ENCODE results near the gene FCER2.

The FCER2 gene

DNA sequence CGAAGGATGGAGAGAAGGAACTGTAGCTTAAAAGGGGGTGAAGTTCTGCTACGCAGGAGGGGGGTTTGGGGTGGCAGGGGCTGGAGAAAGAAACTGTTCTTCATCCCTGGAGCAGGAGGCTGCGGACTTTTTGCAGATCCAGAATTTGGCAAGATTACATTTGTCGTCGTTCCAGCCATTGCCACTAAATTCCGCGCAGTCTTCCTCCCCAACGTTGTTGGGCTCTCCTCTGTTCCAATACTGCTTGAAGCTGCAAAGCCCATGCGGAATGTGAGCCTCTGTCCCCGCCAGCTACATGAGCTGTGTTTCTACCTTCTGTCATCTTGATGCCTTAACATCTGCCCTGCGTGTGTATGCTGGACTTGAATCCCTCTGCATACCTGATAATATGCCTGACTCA, 41.1 kb upstream of the FCER2 start:
- Histone ChIP-seq H3K36me3 (ENCODE audit: control insufficient read depth, insufficient read depth, low read length) (no peaks in the 10 kb centered on the region), H3K4me1 (ENCODE audit: control insufficient read depth, insufficient read depth, low read length) (peaks cover 3% of the 10 kb centered on the region; the same call in 1 of the 2 replicates), H3K27me3 (ENCODE audit: control insufficient read depth, insufficient read depth, low read length) (no peaks in the 10 kb centered on the region), H3K4me3 (ENCODE audit: low read length) (no peak overlapping the region), H3K9me3 (ENCODE audit: control insufficient read depth, insufficient read depth, low read length) (no peaks in the 10 kb centered on the region), H3K27ac (ENCODE audit: low read length) (no peak overlapping the region)
- no CpG with 5 or more reads among the region's 11 CpGs for WGBS (ENCODE audit: insufficient coverage, insufficient read length)
- DNase-seq (ENCODE audit: low read depth, low spot score): no peak

DNA sequence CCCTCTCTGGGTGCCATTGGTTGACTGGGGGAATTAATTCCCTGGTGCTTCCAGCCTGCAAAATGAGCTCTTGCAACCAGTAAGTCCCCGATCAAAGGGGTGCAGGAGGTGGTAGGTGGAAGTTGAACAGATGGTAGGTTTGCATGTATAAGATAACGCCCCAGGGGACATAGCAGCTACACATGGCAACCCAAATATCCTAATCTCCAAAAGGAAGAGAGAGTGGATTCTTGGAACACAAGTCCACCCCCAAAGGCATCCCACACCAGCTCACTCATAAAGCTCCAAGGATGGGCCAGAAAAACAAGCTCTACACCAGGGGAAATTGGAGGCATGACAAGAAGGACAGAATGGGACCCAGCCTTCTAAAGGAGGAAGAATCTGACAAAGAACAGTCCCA, 40.6 kb upstream of the FCER2 start:
- Histone ChIP-seq H3K36me3 (ENCODE audit: control insufficient read depth, insufficient read depth, low read length) (no peaks in the 10 kb centered on the region), H3K27ac (ENCODE audit: low read length) (no peak overlapping the region), H3K9me3 (ENCODE audit: control insufficient read depth, insufficient read depth, low read length) (no peaks in the 10 kb centered on the region), H3K4me1 (ENCODE audit: control insufficient read depth, insufficient read depth, low read length) (peaks cover 3% of the 10 kb centered on the region; the same call in 1 of the 2 replicates), H3K4me3 (ENCODE audit: low read length) (no peak overlapping the region), H3K27me3 (ENCODE audit: control insufficient read depth, insufficient read depth, low read length) (no peaks in the 10 kb centered on the region)
- no peak for DNase-seq (ENCODE audit: low read depth, low spot score)
- WGBS (ENCODE audit: insufficient coverage, insufficient read length): no CpG with 5 or more reads among the region's 2 CpGs

DNA sequence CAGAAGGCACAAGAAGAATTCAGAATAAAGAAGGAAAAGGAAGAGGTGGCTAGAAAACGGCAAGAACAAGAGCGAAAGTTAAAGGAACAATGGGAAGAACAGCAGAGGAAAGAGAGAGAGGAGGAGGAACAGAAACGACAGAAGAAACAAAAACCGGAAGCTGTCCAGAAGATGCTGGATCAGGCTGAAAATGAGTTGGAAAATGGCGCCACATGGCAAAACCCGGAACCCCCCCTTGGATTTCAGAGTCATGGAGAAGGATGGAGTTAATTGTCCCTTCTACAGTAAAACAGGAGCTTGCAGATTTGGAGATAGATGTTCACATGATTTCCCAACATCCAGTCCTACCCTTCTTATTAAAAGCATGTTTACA, 38.7 kb upstream of the FCER2 start:
- no CpG with 5 or more reads among the region's 6 CpGs for WGBS (ENCODE audit: insufficient coverage, insufficient read length)
- Histone ChIP-seq H3K4me3 (ENCODE audit: low read length) (no peak overlapping the region), H3K27me3 (ENCODE audit: control insufficient read depth, insufficient read depth, low read length) (no peaks in the 10 kb centered on the region), H3K27ac (ENCODE audit: low read length) (no peak overlapping the region), H3K4me1 (ENCODE audit: control insufficient read depth, insufficient read depth, low read length) (no peaks in the 10 kb centered on the region), H3K9me3 (ENCODE audit: control insufficient read depth, insufficient read depth, low read length) (no peaks in the 10 kb centered on the region), H3K36me3 (ENCODE audit: control insufficient read depth, insufficient read depth, low read length) (no peaks in the 10 kb centered on the region)
- DNase-seq (ENCODE audit: low read depth, low spot score): no peak

DNA sequence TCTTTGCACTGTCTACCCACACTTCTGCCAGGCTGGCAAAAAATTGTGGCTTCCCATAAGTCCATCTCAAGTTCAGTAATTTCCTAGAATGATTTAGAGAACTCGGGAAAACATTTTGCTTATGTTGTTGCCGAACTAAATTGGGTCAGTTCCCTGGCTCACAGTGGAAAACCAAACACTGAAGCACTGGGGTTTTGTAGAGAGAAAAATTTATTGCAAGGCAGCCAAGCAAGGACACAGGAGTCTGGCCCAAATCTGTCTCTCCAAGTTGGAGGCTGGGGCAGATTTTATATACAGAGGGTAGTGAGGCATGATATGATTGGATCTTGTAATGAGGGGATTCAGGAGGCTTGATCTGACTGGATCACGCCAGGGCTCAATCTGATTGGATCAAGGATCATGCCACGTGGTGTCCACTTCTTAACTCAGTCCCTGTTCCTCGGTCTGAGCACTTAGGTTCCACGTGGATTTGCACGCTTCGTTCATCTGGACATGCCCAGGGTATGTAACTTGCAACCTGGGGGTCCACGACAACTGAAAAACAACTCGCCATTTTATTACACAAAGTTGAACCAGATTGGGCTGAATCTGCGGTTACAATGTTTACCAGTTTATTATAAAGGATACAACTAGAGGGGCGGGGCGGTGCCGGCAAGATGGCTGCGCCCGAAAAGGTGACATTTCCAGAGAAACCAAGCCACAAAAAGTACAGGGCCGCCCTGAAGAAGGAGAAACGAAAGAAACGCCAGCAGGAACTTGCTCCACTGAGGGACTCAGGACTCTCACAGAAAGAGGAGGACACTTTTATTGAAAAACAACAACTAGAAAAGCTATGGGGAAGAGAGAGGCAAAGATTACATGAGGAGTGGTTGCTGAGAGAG, 38.1 kb upstream of the FCER2 start:
- no peaks in the 10 kb centered on the region for H3K27me3 ChIP-seq (ENCODE audit: control insufficient read depth, insufficient read depth, low read length)
- H3K36me3 ChIP-seq (ENCODE audit: control insufficient read depth, insufficient read depth, low read length): no peaks in the 10 kb centered on the region
- no peaks in the 10 kb centered on the region for H3K4me1 ChIP-seq (ENCODE audit: control insufficient read depth, insufficient read depth, low read length)
- no peaks in the 10 kb centered on the region for H3K9me3 ChIP-seq (ENCODE audit: control insufficient read depth, insufficient read depth, low read length)
- DNase-seq (ENCODE audit: low read depth, low spot score): no peak
- H3K4me3 ChIP-seq (ENCODE audit: low read length): no peak overlapping the region
- WGBS (ENCODE audit: insufficient coverage, insufficient read length): no CpG with 5 or more reads among the region's 19 CpGs
- H3K27ac ChIP-seq (ENCODE audit: low read length): no peak overlapping the region

DNA sequence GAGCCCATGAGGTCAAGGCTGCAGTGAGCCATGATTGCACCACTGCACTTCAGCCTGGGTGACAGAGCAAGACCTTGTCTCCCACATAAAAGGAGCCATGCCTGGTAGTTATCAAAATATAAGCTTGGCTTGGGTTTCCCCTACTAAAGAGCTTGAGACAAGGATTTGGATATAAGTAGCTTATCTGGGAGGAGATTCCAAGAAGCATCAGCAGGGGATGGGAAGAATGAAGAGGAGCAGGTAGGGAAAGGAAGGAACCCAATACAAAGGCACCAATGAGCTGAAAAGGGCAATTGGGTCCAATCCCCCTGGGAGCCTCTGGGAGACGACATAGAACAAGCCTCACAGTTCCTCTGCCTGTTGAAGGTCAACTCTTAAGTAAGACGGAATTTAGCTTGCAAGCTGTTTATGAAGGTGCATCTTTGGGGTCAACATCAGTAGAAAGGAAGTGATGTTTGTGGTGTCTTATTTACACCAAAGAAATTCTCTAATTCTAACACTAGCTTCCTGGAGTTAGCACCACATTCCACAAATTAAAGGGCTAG, 37.4 kb upstream of the FCER2 start:
- Histone ChIP-seq H3K4me3 (ENCODE audit: low read length) (no peak overlapping the region), H3K27me3 (ENCODE audit: control insufficient read depth, insufficient read depth, low read length) (no peaks in the 10 kb centered on the region), H3K9me3 (ENCODE audit: control insufficient read depth, insufficient read depth, low read length) (no peaks in the 10 kb centered on the region), H3K4me1 (ENCODE audit: control insufficient read depth, insufficient read depth, low read length) (no peaks in the 10 kb centered on the region), H3K27ac (ENCODE audit: low read length) (no peak overlapping the region), H3K36me3 (ENCODE audit: control insufficient read depth, insufficient read depth, low read length) (no peaks in the 10 kb centered on the region)
- no CpG with 5 or more reads among the region's 2 CpGs for WGBS (ENCODE audit: insufficient coverage, insufficient read length)
- DNase-seq (ENCODE audit: low read depth, low spot score): no peak

GRCh38 chr19:7738023-7738422, 36.1 kb upstream of the FCER2 start:
- WGBS (ENCODE audit: insufficient coverage, insufficient read length): no CpG with 5 or more reads among the region's 7 CpGs
- H3K4me1 ChIP-seq (ENCODE audit: control insufficient read depth, insufficient read depth, low read length): no peaks in the 10 kb centered on the region
- no peaks in the 10 kb centered on the region for H3K9me3 ChIP-seq (ENCODE audit: control insufficient read depth, insufficient read depth, low read length)
- DNase-seq (ENCODE audit: low read depth, low spot score): no peak
- H3K27me3 ChIP-seq (ENCODE audit: control insufficient read depth, insufficient read depth, low read length): no peaks in the 10 kb centered on the region
- H3K36me3 ChIP-seq (ENCODE audit: control insufficient read depth, insufficient read depth, low read length): no peaks in the 10 kb centered on the region
- no peak overlapping the region for H3K27ac ChIP-seq (ENCODE audit: low read length)
- no peak overlapping the region for H3K4me3 ChIP-seq (ENCODE audit: low read length)

- Histone ChIP-seq H3K4me1 (ENCODE audit: control insufficient read depth, insufficient read depth, low read length) (no peaks in the 10 kb centered on the region), H3K36me3 (ENCODE audit: control insufficient read depth, insufficient read depth, low read length) (no peaks in the 10 kb centered on the region), H3K4me3 (ENCODE audit: low read length) (no peak overlapping the region), H3K9me3 (ENCODE audit: control insufficient read depth, insufficient read depth, low read length) (no peaks in the 10 kb centered on the region), H3K27me3 (ENCODE audit: control insufficient read depth, insufficient read depth, low read length) (no peaks in the 10 kb centered on the region), H3K27ac (ENCODE audit: low read length) (no peak overlapping the region)
- WGBS (ENCODE audit: insufficient coverage, insufficient read length): no CpG with 5 or more reads among the region's 11 CpGs
- no peak for DNase-seq (ENCODE audit: low read depth, low spot score)
Observed at GRCh38 chr19:7737215-7737614, 35.3 kb upstream of the FCER2 start.

DNA sequence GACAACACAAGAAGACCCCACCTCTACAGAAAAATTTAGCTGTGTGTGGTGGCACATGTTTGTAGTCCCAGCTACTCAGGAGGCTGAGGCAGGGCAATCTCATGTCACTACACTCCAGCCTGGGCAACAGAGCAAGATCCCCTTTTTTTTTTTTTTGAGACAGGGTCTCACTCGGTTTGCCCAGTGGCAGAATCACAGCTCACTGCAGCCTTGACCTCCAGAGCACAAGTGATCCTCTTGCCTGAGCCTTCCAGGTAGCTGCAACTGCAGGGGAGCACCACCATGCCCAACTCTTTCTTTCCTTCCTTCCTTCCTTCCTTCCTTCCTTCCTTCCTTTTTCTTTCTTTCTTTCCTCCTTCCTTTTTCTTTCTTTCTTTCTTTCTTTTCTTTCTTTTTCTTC, 34.2 kb upstream of the FCER2 start:
- DNase-seq (ENCODE audit: low read depth, low spot score): no peak
- WGBS (ENCODE audit: insufficient coverage, insufficient read length): no CpG with 5 or more reads among the region's 1 CpG

DNA sequence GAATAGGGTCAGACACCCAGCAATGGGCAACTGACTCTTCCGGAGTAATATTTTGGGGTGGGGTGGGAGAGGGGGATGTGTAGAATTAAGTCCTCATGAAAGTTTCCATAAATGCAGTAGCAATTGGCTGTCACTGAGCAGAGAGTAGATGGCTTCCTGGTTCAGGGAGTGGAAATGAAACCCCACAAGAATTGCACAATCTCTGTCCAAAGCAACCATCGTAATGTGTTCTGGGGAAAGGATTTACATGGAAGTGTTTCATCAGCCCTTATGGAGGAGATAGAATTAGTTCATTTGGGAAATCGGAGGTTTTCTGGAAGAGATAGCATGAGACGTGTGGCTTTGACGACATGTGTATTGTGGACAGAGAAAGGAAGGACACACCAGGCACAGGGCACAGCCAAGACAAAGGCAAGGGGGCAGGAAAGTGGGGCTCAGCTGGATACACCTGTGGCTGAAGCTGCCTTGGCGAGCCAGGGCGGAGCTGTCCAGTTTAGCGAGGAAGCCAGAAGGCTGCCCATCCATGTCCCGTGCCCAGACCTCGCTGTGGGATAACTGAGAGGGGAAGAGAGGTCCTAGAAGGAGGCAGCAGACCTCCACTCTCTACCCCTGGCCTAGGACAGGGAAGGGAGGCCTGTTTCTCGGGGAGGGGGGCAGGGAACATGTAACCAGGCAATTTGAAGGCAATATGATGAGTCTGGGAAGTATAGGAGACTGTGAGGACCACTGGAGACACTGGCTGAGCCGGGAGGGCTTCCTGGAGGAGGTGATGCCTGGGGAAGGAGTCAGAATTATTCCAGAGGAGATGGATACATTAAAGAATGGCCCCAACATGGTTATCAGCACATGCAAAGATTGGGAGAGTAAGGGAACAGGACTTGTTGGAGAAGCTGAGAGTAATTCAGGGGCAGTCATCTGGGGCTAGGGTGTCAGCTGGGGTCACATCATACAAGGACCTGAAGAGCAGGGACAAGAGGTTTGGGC, 32.6 kb upstream of the FCER2 start:
- H3K4me3 ChIP-seq (ENCODE audit: low read length): no peak overlapping the region
- no peaks in the 10 kb centered on the region for H3K9me3 ChIP-seq (ENCODE audit: control insufficient read depth, insufficient read depth, low read length)
- peaks cover 1% of the 10 kb centered on the region; the same call in 1 of the 2 replicates for H3K4me1 ChIP-seq (ENCODE audit: control insufficient read depth, insufficient read depth, low read length)
- no peak for DNase-seq (ENCODE audit: low read depth, low spot score)
- H3K36me3 ChIP-seq (ENCODE audit: control insufficient read depth, insufficient read depth, low read length): no peaks in the 10 kb centered on the region
- peaks cover 2% of the 10 kb centered on the region; the same call in 1 of the 2 replicates for H3K27me3 ChIP-seq (ENCODE audit: control insufficient read depth, insufficient read depth, low read length)
- whole genome bisulfite sequencing (ENCODE audit: insufficient coverage, insufficient read length): no CpG with 5 or more reads among the region's 12 CpGs
- no peak overlapping the region for H3K27ac ChIP-seq (ENCODE audit: low read length)

More for the DNA sequence above, 34.2 kb upstream of the FCER2 start:
- Histone ChIP-seq H3K4me3 (ENCODE audit: low read length) (no peak overlapping the region), H3K27me3 (ENCODE audit: control insufficient read depth, insufficient read depth, low read length) (no peaks in the 10 kb centered on the region), H3K27ac (ENCODE audit: low read length) (no peak overlapping the region), H3K36me3 (ENCODE audit: control insufficient read depth, insufficient read depth, low read length) (no peaks in the 10 kb centered on the region), H3K4me1 (ENCODE audit: control insufficient read depth, insufficient read depth, low read length) (no peaks in the 10 kb centered on the region), H3K9me3 (ENCODE audit: control insufficient read depth, insufficient read depth, low read length) (no peaks in the 10 kb centered on the region)

DNA sequence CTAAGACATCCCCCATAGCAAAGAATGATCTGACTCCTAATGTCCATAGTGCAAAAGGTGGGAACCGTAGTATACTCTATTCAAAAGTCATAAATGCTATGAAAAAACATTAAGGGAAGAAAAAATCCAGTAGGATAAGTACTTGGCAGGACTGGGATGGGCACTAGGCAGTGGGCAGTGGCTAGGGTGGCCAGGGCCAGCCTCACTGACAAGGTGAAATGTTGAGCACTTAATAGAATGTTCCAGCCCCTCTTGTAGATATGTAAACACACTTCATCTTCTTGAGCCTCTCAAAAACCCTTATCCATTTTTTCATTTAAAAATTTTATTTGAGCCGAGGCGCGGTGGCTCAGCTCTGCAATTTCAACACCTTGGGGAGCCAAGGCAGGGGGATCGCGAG, 31.4 kb upstream of the FCER2 start:
- no peak overlapping the region for H3K27ac ChIP-seq (ENCODE audit: low read length)
- no CpG with 5 or more reads among the region's 6 CpGs for WGBS (ENCODE audit: insufficient coverage, insufficient read length)
- DNase-seq (ENCODE audit: low read depth, low spot score): no peak
- H3K4me1 ChIP-seq (ENCODE audit: control insufficient read depth, insufficient read depth, low read length): peaks cover 1% of the 10 kb centered on the region; the same call in 1 of the 2 replicates
- no peaks in the 10 kb centered on the region for H3K9me3 ChIP-seq (ENCODE audit: control insufficient read depth, insufficient read depth, low read length)
- H3K27me3 ChIP-seq (ENCODE audit: control insufficient read depth, insufficient read depth, low read length): peaks cover 3% of the 10 kb centered on the region; the same call in 1 of the 2 replicates
- H3K4me3 ChIP-seq (ENCODE audit: low read length): no peak overlapping the region
- no peaks in the 10 kb centered on the region for H3K36me3 ChIP-seq (ENCODE audit: control insufficient read depth, insufficient read depth, low read length)

Measured in iPS DF 6.9 (cell line).